Measurements from ENCODE around the gene TNP2.

The TNP2 gene

DNA sequence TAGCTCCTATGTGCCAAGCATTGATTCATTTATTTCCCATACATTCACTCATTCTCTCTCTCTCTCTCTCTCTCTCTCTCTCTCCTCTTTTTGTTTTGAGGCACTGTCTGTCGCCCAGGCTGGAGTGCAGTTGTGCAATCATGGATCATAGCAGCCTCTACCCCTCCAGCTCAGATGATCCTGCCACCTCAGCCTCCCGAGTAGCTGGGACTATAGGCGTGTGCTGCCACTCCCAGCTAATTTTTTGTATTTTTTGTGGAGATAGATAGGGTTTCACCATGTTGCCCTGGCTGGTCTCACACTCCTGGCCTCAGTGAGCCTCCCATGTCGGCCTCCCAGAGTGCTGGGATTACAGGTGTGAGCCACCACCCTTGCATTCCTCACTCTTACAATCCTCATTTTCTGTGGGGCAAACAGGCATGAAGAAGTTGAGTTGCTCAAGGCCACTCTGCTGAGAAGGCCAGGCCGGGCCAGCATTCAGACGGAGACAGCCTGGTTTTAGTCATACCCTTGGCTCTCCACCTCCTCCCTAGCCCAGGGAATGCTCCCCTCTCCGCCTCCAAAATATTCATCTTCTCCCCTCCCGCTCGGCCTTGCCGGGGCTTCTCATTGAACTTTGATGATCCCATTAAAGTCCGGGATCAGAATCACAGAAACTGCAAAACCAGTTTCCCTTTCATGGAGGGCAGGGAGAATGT is 7.9 kb upstream of the TNP2 start:
- DNase-seq, result no peak

DNA sequence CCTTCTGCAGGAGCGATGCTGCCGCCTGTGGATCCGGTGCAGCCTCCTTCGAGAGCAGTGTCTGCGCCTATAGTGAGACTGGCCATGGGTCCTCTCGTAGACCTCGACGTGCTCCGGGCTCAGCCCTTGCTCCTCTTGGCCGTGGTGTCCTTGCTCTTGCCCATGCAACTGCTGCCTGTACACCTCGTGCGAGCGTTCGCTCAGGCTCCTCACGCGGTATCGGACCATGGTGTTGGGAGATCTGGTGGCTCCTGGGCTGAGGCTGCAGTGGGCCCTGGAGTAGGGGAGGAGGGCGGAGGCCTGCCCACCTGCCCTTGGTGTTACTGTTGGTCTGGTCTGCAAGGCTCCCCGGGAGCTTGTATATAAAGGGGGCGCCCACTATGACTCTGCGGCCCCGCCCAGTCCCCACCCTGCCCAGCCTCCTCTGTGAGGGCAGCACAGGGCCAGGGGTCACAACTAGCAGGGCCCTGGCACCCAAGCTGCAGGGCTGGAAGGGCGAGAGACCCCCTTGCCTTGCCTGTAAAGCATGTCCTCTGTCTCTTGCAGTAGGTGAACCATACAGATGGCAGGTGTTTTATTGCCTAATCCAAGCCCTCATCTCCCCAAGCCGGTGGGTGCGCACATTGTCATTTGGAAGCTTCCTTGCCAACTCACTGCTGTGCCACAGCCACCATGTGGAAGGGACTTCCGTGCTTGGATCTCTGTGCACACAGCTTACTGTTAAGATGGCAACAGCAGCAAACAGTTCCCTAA is 7.2 kb upstream of the TNP2 start, which contains the start of gene PRM2:
PRM2 (minus strand) TSS at position 338 of the 753 bp plus-strand sequence; CDS start at position 228, 110 bp downstream.
- no peak for DNase-seq

DNA sequence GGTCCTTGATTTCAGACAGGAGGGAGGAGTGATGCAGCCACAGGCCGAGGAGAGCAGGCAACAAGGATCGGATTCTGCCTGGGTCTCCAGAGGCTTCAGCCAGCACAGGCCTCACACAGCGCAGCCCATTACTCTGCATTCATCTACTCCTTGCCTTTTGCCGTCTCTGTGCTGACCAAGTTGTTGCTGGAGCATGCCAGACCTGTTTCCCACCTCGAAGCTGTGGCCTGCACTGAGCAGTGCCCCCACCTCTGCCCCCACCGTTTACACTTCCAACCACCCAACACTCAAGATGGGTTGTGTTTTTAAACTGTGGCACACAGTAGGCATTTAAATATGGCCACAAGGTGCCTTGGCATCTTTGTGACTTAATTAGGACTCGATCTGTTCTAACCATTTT is 5.8 kb upstream of the TNP2 start:
- DNase-seq, result no peak

DNA sequence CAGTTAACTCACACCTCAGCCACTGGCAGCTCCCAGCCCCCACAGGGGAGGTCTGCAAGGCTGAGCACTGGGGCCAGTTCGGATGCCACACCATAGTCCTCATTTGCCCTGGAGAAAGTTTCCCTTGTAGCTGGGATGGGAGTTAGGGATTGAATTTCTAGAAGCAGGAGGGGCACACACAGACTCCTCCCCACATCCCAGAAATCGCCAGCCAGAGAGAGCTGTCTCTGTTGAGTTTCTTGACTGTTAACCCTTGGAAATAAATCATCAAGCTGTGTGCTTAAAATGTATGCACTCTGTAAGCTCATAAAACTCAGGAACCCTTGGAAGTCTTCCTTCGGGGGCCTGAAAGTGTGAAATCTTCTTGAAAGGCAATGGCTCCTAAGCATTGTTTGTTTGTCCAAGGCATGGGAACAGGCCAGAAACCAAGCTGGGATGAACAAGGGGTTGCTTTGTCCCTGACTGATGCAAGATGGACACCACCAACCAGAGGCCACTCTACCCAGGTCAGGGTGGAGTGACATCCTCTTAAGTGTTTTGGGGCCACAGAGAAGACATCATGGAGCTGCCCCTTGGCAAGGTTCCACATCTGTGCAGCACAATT is 4.7 kb upstream of the TNP2 start:
- DNase-seq, result no peak

GRCh38 chr16:11272921-11273720 is 4.0 kb upstream of the TNP2 start, which contains the start of gene PRM3:
PRM3 (minus strand) TSS chr16:11273629; CDS start chr16:11273595, 34 bp downstream.
- DNase-seq, result no peak

DNA sequence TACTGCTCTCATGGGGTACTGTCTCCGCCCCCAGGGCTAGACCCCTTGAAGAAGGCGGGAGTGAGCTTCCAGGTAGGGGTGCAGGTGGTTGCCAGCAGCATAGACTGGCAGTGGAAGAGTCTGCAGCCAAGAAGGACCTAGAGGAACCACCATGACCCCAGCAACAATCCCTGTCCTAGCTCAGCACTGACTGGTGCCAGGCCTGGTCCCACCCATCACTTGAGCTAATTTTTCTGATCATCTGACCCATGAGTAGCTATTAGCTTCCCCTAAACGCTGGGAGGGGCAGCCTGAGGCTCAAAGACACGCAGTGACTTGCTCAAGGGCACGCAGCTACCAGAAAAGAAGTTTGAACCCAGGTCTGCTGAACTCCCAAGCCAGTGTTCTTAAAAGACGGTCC is 3.4 kb upstream of the TNP2 start:
- no peak for DNase-seq

- no peak for DNase-seq
These were observed 2.5 kb upstream of the TNP2 start for GRCh38 chr16:11271610-11272009.

DNA sequence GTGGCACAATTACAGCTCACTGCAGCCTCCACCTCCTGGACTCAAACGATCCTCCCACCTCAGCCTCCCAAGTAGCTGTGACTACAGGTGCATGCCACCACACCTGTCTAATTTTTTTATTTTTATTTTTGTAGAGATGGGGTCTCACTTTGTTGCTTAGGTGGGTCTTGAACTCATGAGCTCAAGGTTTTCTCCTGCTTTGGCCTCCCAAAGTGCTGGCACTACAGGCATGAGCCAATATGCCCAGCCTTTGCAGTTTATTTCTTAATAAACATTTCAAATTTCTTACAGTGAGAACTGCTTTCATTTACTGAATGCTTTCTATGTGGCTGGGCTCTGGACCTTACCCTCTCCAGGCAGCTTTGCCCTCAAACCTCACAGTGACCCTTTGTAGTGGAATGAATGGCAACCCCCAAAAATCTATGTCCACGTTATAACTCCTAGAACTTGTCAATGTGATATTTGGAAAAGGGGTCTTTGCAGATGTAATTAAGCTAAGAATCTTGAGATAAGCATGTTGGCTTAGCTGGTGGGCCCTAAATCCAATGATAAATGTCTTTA is 1.6 kb upstream of the TNP2 start:
- no peak for DNase-seq

DNA sequence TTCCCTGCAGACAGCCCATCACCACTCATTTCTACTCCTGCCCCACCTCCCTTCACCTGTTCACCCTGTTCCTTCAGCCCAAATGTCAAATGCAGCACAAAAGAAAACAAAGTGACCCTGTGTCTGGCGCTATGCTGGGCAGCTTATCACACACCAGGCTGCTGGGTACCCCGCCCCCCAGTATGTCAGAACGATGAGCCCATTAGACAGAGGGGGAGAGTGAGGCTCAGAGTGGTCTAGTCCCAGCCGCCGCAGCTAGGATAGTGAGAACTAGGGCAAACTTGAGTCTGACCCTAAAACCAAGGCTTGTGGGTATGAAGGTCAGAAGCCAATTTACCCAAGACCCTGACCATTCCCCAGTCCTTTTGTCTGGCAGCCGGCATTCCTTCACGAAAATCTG is 4.0 kb downstream of the TNP2 start:
- DNase-seq, result no peak

GRCh38 chr16:11264155-11264832 is 4.8 kb downstream of the TNP2 start:
- DNase-seq, result no peak

- no peak for DNase-seq
These were observed 5.4 kb downstream of the TNP2 start for GRCh38 chr16:11263737-11264136.

- no peak for DNase-seq
These were observed 6.2 kb downstream of the TNP2 start for GRCh38 chr16:11262915-11263314.

DNA sequence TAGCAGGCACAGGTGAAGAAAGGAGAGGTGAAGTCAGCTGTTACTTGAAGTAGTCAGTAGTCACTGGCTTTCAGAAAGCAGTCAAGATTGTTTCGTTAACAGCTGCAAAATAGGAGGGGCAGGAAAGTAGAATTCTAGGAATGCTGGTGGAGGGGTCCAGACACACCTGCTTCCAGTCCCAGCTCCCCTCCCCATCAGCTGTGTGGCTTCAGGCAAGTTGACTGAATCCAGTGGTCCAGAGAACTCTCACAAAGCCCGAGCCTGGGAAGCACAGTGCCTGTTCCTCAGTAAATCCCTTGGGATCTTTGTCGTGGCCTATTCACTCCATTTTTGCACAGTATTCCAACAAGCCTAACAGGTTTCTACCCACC is 8.5 kb downstream of the TNP2 start:
- no peak for DNase-seq

- DNase-seq, result no peak
These were observed 9.2 kb downstream of the TNP2 start for GRCh38 chr16:11259655-11260595.

DNA sequence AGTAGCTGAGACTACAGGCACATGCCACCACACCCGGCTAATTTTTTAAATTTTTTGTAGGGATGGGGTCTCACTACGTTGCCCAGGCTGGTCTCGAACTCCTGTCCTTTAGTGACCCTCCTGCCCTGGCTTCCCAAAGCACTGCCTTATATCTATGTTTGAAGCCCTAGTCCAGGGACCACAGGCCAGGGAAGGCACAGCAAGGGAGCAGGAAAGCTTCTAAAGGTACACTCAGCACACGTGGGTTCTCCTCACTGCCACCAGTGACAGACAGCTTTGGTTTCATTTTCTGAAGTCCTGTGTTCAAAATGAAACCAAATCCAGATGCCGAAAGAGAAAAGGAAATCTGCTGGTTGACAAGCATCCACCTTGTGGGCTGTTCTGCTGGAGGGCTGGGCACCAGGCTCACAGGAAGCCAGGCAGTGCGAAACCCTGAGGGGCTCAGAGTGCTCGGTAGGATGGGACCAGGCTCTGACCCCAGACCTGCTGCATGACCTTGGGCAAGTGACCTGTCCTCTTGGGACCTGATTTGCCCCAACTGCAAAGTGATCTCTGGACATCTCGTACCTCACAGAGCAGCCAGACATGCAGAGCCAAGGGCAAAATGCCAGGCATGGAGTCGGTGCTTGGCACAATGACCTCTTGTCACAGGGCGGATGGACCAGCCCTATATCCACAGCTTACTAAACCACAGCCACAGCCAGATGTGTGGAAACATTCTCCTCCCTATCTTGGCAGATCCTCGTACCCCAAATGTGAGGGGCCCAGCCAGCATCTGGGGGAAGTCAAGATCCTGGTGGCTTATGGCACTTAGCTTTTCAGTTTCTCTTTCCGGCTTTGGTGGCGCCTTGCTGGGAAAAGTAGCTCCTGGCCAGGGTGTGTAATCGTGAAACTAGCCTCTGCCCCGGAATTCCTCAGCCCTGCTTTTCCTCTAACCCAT is 10.3 kb downstream of the TNP2 start:
- DNase-seq, result no peak

DNA sequence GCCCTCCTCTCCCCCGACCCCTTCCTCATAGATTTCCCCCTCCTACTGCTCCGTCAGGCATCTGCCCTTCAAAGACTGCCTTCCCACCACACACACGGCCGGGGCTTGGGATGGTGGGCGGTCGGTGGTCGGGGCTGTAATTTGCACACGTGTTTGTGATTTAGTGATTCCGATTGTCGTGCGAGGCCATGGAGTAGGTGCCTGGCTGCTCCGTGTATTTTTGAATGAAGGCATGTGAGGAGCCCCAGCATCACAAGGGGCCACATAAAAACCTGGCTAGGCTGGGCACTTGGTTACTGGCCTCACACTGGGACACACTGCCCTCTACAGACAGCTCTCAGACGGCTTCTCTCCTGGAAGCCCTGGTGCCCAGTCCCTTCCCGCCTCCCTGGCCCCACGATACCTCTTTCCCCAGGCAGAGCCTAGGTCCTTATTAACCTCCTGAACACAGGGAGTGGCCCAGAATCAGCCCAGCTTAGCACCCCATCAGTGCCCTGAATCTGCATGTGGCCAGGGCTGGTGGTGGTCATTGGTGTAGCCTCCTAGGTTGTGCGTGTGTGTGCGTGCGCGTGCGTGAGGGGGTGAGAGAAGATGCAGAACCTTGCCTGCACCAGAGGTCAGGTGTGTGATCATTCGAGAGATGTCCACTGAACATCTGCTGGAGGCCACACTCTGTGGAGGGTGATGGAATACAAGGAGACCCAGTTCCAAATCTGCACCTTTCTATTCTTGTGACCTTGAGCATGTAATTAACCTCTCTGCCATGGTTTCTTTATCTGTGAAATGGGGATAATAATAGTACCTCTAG is 11.8 kb downstream of the TNP2 start:
- peak; percentile 51 for DNase-seq

DNA sequence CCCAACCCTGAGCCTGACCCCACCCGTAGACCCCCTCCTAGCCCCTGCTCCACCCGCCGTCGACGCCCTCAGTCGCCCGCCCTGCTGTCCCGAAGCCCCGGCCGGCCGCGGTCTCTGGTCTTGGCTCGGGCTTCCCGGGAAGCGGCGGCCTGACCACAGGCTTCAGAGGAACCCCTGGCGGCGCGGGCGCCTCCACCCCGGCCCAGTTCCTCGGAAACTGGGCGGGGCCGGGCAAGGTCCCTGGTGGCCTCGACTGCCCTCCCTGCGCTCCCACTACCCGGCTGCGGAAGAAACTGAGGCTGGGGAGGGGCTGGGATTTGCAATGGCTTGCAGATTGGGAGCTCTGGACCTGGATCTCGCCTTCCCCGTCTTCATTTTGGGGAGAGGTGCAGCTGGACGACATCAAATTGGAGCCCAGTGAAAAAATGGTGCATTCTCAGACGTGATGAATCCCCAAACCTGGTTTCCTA is 12.4 kb downstream of the TNP2 start:
- DNase-seq, result peak; percentile 26

GRCh38 chr16:11255737-11256660 is 13.1 kb downstream of the TNP2 start, which contains the start of gene SOCS1:
SOCS1 (minus strand) TSS chr16:11256204; CDS start chr16:11255478, 726 bp downstream.
- peak; percentile 76 for DNase-seq
